OCI-LY1 (cell line): ENCODE data around the gene NEURL2.

Source experiments
- CTCF ChIP-seq: fragments of 200-600 bp; sonication (generic), shearing (Covaris generic); IDR thresholded peaks from 2 replicates; pipeline ENCODE4 v1.5.1; 2017; ENCODE audit warnings: mild to moderate bottlenecking, antibody characterized with exemption, low read length, moderate library complexity, mixed read lengths
- EZH2 ChIP-seq: fragments of 200-600 bp; sonication (generic), shearing (Covaris generic); IDR thresholded peaks from 2 replicates; pipeline ENCODE4 v1.8.0; 2017; ENCODE audit warnings: borderline replicate concordance, mixed run types, mild to moderate bottlenecking, antibody characterized with exemption, low read length, moderate library complexity, mixed read lengths

- TF ChIP-seq CTCF: no peak
- TF ChIP-seq EZH2: no peak
Measured at GRCh38 chr20:45848421-45848820, 42.6 kb downstream of the NEURL2 start.
